ENCODE data around the gene ACACA. TPM values are rescaled to one million over a fixed set of nuclear protein-coding genes. Genes with fewer than 3 reads are reported as not detected.
A peak's percentile ranks its signal among the peaks of the same experiment; 100 is the strongest.
"Not testable (repeated sequence)": the region's sequence is repeated elsewhere in the genome, so short reads cannot be mapped to it uniquely, and the experiment has no call there.

The ACACA gene
- total and polyA plus RNA-seq, 2 donors (not counting 3 experiments of a cell fraction or from before 2014, with no cell fraction given): 55.3 to 124 TPM

DNA sequence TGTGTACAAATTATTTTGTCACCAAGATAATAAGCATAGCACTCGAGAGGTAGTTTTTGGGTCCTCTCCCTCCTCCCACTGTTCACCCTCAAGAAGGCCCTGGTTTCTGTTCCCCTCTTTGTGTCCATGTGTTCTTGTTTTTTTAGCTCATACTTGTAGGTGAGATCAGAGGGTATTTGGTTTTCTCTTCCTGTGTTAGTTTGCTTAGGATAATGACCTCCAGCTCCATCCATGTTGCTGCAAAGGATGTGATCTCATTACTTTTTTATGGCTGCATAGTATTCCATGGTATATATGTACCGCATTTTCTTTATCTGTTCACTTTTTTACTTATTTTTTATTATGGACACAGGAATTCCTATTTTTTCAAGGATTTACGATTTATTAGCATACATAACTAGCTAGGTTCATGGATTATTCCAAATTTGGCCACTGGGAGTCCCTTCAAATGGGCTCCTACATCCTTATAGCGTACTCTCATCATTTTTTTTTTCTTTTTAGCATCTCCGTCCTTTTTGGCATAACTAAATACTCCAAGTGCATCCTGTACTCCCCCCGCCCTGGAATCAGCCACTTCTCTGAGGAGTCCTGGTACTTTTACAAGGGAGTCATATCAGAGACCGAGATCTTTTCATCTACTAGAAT lies 7.4 kb upstream of the ACACA start:
- H3K9me1 ChIP-seq (replicated peaks; ENCODE audit: control insufficient read depth, extremely low read depth, insufficient read depth, low read length): no peaks in the 10 kb centered on the region
- DNase-seq (ENCODE audit: low read depth, low spot score) (no peak), FAIRE-seq (no peak)
- no peak overlapping the region for H2AFZ ChIP-seq (ENCODE audit: low read depth, low read length)
- H3K9me3 ChIP-seq (replicated peaks; ENCODE audit: control insufficient read depth, insufficient read depth, low read length): no peaks in the 10 kb centered on the region
- H3K4me3 ChIP-seq (replicated peaks in 1 of 3; ENCODE audit: insufficient read depth in 1 of 3, low read depth in 1 of 3, low read length in 3 of 3): no peak overlapping the region
- H3K9ac ChIP-seq (replicated peaks; ENCODE audit: extremely low read depth, insufficient read depth, low read length): no peak overlapping the region
- no peak overlapping the region for H3K4me2 ChIP-seq (ENCODE audit: insufficient read depth, low read length)
- BruUV-seq (replicated peaks): no TSS peak
- no peak overlapping the region for H3K27ac ChIP-seq (ENCODE audit: insufficient read depth, low read depth, low read length)
- H3K27me3 ChIP-seq (ENCODE audit: control insufficient read depth in 2 of 2, insufficient read depth in 2 of 2, low read length in 2 of 2): no peaks in the 10 kb centered on the region
- no peaks in the 10 kb centered on the region for H4K20me1 ChIP-seq (replicated peaks; ENCODE audit: control insufficient read depth, extremely low read depth, insufficient read depth, low read length)
- CTCF ChIA-PET: interaction anchor here (0.8 to 2.3 kb wide), 4 partner anchors 9 to 41 kb away, joined by 3 to 10 read pairs (median 6); no protein-coding TSS in a partner anchor
- TF ChIP-seq, protein P1, sequence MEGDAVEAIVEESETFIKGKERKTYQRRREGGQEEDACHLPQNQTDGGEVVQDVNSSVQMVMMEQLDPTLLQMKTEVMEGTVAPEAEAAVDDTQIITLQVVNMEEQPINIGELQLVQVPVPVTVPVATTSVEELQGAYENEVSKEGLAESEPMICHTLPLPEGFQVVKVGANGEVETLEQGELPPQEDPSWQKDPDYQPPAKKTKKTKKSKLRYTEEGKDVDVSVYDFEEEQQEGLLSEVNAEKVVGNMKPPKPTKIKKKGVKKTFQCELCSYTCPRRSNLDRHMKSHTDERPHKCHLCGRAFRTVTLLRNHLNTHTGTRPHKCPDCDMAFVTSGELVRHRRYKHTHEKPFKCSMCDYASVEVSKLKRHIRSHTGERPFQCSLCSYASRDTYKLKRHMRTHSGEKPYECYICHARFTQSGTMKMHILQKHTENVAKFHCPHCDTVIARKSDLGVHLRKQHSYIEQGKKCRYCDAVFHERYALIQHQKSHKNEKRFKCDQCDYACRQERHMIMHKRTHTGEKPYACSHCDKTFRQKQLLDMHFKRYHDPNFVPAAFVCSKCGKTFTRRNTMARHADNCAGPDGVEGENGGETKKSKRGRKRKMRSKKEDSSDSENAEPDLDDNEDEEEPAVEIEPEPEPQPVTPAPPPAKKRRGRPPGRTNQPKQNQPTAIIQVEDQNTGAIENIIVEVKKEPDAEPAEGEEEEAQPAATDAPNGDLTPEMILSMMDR (IDR thresholded peaks at IDR 0.05; ENCODE audit: extremely low read depth in 1 of 2, insufficient read depth in 1 of 2, low read depth in 1 of 2, low read length in 2 of 2): peak in 1 of 2 donors; percentile 17
- TF ChIP-seq MYC (IDR thresholded peaks at IDR 0.05; ENCODE audit: low read depth, low read length) (no peak), POLR2A (IDR thresholded peaks at IDR 0.05; ENCODE audit: low read depth, low read length) (no peak)
- peaks cover 0 to 10% of the 10 kb centered on the region in 2 experiments for H3K36me3 ChIP-seq (ENCODE audit: control insufficient read depth in 2 of 2, extremely low read depth in 1 of 2, insufficient read depth in 2 of 2, low read length in 2 of 2)
- no peaks in the 10 kb centered on the region for H3K4me1 ChIP-seq (ENCODE audit: control insufficient read depth, extremely low read depth, insufficient read depth, low read length)
- intact Hi-C loops (cut with micrococcal nuclease): no loop called here
- POLR2A ChIA-PET: no interaction called here
- dilution Hi-C loops (cut with MboI; ENCODE audit: extremely low pct_ligation_motif_present, low sequenced_read_pairs): no loop called here
- peaks cover 10% of the 10 kb centered on the region for H3K79me2 ChIP-seq (ENCODE audit: control insufficient read depth, insufficient read depth, low read length)

DNA sequence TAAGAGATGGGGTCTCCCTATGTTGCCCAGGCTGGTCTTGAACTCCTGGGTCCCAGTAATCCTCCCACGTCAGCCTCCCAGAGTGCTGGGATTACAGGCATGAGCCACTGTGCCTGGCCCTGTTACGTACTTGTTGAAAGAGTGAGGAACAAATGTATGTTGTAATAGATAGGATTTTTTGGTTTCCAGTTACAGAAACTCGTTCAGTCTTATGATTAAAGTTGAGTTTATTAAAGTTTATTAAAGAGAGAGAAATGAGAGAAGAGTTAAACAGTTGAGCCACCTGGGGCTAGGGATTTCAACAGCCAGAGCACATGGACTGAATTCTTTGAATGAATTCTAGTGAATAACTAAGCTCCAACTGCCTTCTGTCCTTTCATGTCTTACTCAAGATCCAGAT lies 3.7 kb upstream of the ACACA start:
- dilution Hi-C loops (cut with MboI; ENCODE audit: extremely low pct_ligation_motif_present, low sequenced_read_pairs): no loop called here
- Histone ChIP-seq H3K4me2 (ENCODE audit: insufficient read depth, low read length) (no peak overlapping the region), H3K9ac (replicated peaks; ENCODE audit: extremely low read depth, insufficient read depth, low read length) (no peak overlapping the region), H3K79me2 (ENCODE audit: control insufficient read depth, insufficient read depth, low read length) (peaks cover 32% of the 10 kb centered on the region), H3K27me3 (ENCODE audit: control insufficient read depth in 2 of 2, insufficient read depth in 2 of 2, low read length in 2 of 2) (no peaks in the 10 kb centered on the region), H3K9me3 (replicated peaks; ENCODE audit: control insufficient read depth, insufficient read depth, low read length) (no peaks in the 10 kb centered on the region), H3K36me3 (ENCODE audit: control insufficient read depth in 2 of 2, extremely low read depth in 1 of 2, insufficient read depth in 2 of 2, low read length in 2 of 2) (peaks cover 0 to 10% of the 10 kb centered on the region in 2 experiments), H3K27ac (ENCODE audit: insufficient read depth, low read depth, low read length) (no peak overlapping the region), H2AFZ (ENCODE audit: low read depth, low read length) (no peak overlapping the region), H3K4me1 (ENCODE audit: control insufficient read depth, extremely low read depth, insufficient read depth, low read length) (peaks cover 5% of the 10 kb centered on the region), H4K20me1 (replicated peaks; ENCODE audit: control insufficient read depth, extremely low read depth, insufficient read depth, low read length) (no peaks in the 10 kb centered on the region), H3K4me3 (replicated peaks in 1 of 3; ENCODE audit: insufficient read depth in 1 of 3, low read depth in 1 of 3, low read length in 3 of 3) (no peak overlapping the region), H3K9me1 (replicated peaks; ENCODE audit: control insufficient read depth, extremely low read depth, insufficient read depth, low read length) (no peaks in the 10 kb centered on the region)
- intact Hi-C loops (cut with micrococcal nuclease): no loop called here
- CTCF ChIA-PET: interaction anchor here (0.6 to 1.7 kb wide), 4 partner anchors 9 to 815 kb away, joined by 3 to 4 read pairs (median 3); partner anchors contain the start of gene C17orf78
- POLR2A ChIA-PET: no interaction called here
- DNase-seq (ENCODE audit: low read depth, low spot score) (no peak), FAIRE-seq (no peak)
- TF ChIP-seq POLR2AphosphoS5 (IDR thresholded peaks at IDR 0.05; ENCODE audit: insufficient read depth, low read depth, low read length): no peak
- TF ChIP-seq GATA2 (IDR thresholded peaks at IDR 0.05; ENCODE audit: insufficient read depth, insufficient read length, low read depth, low read length): no peak
- BruUV-seq (replicated peaks): no TSS peak

DNA sequence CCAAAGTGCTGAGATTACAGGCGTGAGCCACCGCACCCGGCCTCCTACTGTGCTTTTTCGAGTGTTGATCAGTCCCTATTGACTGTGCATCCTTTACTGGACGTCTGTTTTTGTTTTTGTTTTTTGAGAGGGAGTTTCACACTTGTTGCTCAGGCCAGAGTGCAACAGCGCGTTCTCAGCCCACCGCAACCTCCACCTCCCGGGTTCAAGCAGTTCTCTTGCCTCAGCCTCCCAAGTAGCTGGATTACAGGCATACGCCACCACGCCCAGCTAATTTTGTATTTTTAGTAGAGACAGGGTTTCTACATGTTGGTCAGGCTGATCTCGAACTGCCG lies 1.5 kb upstream of the ACACA start:
- ChIA-PET CTCF (interaction anchor here (1.0 to 1.4 kb wide), 2 partner anchors 35 to 49 kb away, joined by 4 to 5 read pairs; no protein-coding TSS in a partner anchor), POLR2A (interaction anchor here (0.7 kb wide), 1 partner anchor 22 kb away, joined by 3 read pairs; no protein-coding TSS in a partner anchor)
- H4K20me1 ChIP-seq (replicated peaks; ENCODE audit: control insufficient read depth, extremely low read depth, insufficient read depth, low read length); H3K27me3 ChIP-seq (ENCODE audit: control insufficient read depth in 2 of 2, insufficient read depth in 2 of 2, low read length in 2 of 2); H3K9me1 ChIP-seq (replicated peaks; ENCODE audit: control insufficient read depth, extremely low read depth, insufficient read depth, low read length); DNase-seq (ENCODE audit: low read depth, low spot score); dilution Hi-C loops (cut with MboI; ENCODE audit: extremely low pct_ligation_motif_present, low sequenced_read_pairs); H3K27ac ChIP-seq (ENCODE audit: insufficient read depth, low read depth, low read length); BruUV-seq (replicated peaks); H3K9ac ChIP-seq (replicated peaks; ENCODE audit: extremely low read depth, insufficient read depth, low read length); H2AFZ ChIP-seq (ENCODE audit: low read depth, low read length); FAIRE-seq; H3K36me3 ChIP-seq (ENCODE audit: control insufficient read depth in 2 of 2, extremely low read depth in 1 of 2, insufficient read depth in 2 of 2, low read length in 2 of 2); H3K4me3 ChIP-seq (replicated peaks in 1 of 3; ENCODE audit: insufficient read depth in 1 of 3, low read depth in 1 of 3, low read length in 3 of 3); H3K4me2 ChIP-seq (ENCODE audit: insufficient read depth, low read length); H3K9me3 ChIP-seq (replicated peaks; ENCODE audit: control insufficient read depth, insufficient read depth, low read length): not testable (repeated sequence)
- Histone ChIP-seq H3K79me2 (ENCODE audit: control insufficient read depth, insufficient read depth, low read length) (peaks cover 45% of the 10 kb centered on the region), H3K4me1 (ENCODE audit: control insufficient read depth, extremely low read depth, insufficient read depth, low read length) (peaks cover 12% of the 10 kb centered on the region)
- intact Hi-C loops (cut with micrococcal nuclease): loop anchor here (5.0 kb wide), 2 partner anchors 51 to 234 kb away; partner anchors contain the start of gene DDX52

All from endothelial cell of umbilical vein (primary cell).